ENCODE measurements around the gene KANSL1L. TPM values are rescaled to one million over a fixed set of nuclear protein-coding genes. Genes with fewer than 3 reads are reported as not detected.

The KANSL1L gene
- total RNA-seq, 2 experiments from 2014 or later: 6.7 to 7.0 TPM

DNA sequence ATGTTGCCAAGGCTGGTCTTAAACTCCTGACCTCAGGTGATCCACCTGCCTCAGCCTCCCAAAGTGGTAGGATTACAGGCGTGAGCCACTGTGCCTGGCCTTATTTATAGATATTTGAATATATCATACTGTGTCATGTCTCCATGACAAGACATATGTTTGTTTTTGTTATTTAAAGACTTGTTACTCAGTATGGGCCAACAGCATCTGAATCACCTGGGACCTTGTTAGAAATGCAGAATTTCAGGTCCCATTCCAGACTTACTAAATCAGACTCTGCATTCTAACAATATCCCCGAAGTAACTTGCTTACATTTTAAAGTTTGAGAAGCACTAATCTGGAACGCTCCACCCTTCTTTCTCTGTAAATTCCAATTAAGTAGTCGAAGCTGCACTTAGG is 135.5 kb downstream of the KANSL1L start:
- Mint-ChIP-seq H3K9me3 (peaks cover 2% of the 10 kb centered on the region), H3K4me1 (ENCODE audit: low read depth) (no peaks in the 10 kb centered on the region), H3K4me3 (no peak overlapping the region), H3K36me3 (ENCODE audit: low read depth) (no peaks in the 10 kb centered on the region), H3K27ac (no peak overlapping the region), H3K27me3 (no peaks in the 10 kb centered on the region)
- POLR2A ChIA-PET: no interaction called here
- TF ChIP-seq, protein P1, sequence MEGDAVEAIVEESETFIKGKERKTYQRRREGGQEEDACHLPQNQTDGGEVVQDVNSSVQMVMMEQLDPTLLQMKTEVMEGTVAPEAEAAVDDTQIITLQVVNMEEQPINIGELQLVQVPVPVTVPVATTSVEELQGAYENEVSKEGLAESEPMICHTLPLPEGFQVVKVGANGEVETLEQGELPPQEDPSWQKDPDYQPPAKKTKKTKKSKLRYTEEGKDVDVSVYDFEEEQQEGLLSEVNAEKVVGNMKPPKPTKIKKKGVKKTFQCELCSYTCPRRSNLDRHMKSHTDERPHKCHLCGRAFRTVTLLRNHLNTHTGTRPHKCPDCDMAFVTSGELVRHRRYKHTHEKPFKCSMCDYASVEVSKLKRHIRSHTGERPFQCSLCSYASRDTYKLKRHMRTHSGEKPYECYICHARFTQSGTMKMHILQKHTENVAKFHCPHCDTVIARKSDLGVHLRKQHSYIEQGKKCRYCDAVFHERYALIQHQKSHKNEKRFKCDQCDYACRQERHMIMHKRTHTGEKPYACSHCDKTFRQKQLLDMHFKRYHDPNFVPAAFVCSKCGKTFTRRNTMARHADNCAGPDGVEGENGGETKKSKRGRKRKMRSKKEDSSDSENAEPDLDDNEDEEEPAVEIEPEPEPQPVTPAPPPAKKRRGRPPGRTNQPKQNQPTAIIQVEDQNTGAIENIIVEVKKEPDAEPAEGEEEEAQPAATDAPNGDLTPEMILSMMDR (IDR thresholded peaks at IDR 0.05): no peak
- CTCF ChIA-PET: no interaction called here
- H3K27ac ChIP-seq (ENCODE audit: low read depth in 1 of 2, low read length in 2 of 2): no peak overlapping the region
- no peaks in the 10 kb centered on the region for H3K36me3 ChIP-seq (ENCODE audit: insufficient read depth, low read length)
- H3K4me3 ChIP-seq (ENCODE audit: low read length): no peak overlapping the region
- ATAC-seq (ENCODE audit: poor library complexity) (no peak), DNase-seq (no peak)
- no peaks in the 10 kb centered on the region for H3K4me1 ChIP-seq (ENCODE audit: insufficient read depth, low read length)
- H3K9me3 ChIP-seq (ENCODE audit: control insufficient read depth in 1 of 2, insufficient read depth in 1 of 2, low read length in 2 of 2): no peaks in the 10 kb centered on the region
- no peaks in the 10 kb centered on the region for H3K27me3 ChIP-seq (ENCODE audit: control insufficient read depth in 1 of 2, insufficient read depth in 2 of 2, low read length in 2 of 2)
- intact Hi-C loops (cut with DNase I, micrococcal nuclease): no loop called here

DNA sequence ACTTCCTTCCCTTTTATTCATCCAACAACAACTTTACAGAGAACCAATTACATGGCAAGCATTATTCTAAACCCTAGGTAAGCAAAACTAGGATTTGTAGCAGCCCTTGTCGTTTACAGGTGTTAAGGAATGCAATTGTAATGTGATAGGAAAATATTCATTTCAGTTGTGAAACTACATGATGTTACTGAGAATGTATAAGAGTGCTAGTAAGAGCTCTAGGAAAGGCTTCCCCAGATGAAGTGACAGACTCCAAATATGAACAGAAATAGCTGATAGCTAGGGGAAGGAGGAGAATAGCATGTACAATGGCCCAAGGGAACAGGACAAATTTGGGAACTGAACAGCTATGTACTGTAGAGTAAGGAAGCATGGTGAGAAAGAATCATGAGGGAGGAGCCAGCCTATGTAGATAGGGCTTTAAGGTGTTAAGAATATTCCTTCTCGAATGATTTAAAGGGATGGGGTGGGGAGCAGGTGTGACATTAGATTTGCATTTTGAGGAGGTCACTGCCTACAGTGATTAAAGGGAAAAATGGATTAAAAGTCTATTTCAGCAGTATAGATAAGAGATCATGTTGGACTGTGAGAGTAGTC is 137.0 kb downstream of the KANSL1L start:
- no peaks in the 10 kb centered on the region for H3K36me3 ChIP-seq (ENCODE audit: insufficient read depth, low read length)
- no peak overlapping the region for H3K4me3 ChIP-seq (ENCODE audit: low read length)
- no peak for DNase-seq
- no peaks in the 10 kb centered on the region for H3K27me3 Mint-ChIP-seq
- H3K27ac ChIP-seq (ENCODE audit: low read depth in 1 of 2, low read length in 2 of 2): no peak overlapping the region
- no peaks in the 10 kb centered on the region for H3K27me3 ChIP-seq (ENCODE audit: control insufficient read depth in 1 of 2, insufficient read depth in 2 of 2, low read length in 2 of 2)
- peaks cover 2% of the 10 kb centered on the region for H3K9me3 Mint-ChIP-seq
- H3K4me3 Mint-ChIP-seq: no peak overlapping the region
- POLR2A ChIA-PET: no interaction called here
- H3K27ac Mint-ChIP-seq: no peak overlapping the region
- CTCF ChIA-PET: no interaction called here
- H3K4me1 ChIP-seq (ENCODE audit: insufficient read depth, low read length): no peaks in the 10 kb centered on the region
- TF ChIP-seq, protein P1 (IDR thresholded peaks at IDR 0.05): no peak
- intact Hi-C loops (cut with DNase I, micrococcal nuclease): no loop called here
- H3K9me3 ChIP-seq (ENCODE audit: control insufficient read depth in 1 of 2, insufficient read depth in 1 of 2, low read length in 2 of 2): no peaks in the 10 kb centered on the region
- no peaks in the 10 kb centered on the region for H3K4me1 Mint-ChIP-seq (ENCODE audit: low read depth)
- ATAC-seq (ENCODE audit: poor library complexity): no peak
- no peaks in the 10 kb centered on the region for H3K36me3 Mint-ChIP-seq (ENCODE audit: low read depth)

GRCh38 chr2:210028178-210028577 is 143.0 kb downstream of the KANSL1L start:
- TF ChIP-seq, protein P1 (IDR thresholded peaks at IDR 0.05): no peak
- Histone ChIP-seq H3K27me3 (ENCODE audit: control insufficient read depth in 1 of 2, insufficient read depth in 2 of 2, low read length in 2 of 2) (no peaks in the 10 kb centered on the region), H3K4me3 (ENCODE audit: low read length) (no peak overlapping the region), H3K27ac (ENCODE audit: low read depth in 1 of 2, low read length in 2 of 2) (no peak overlapping the region), H3K36me3 (ENCODE audit: insufficient read depth, low read length) (peaks cover 12% of the 10 kb centered on the region), H3K9me3 (ENCODE audit: control insufficient read depth in 1 of 2, insufficient read depth in 1 of 2, low read length in 2 of 2) (no peaks in the 10 kb centered on the region), H3K4me1 (ENCODE audit: insufficient read depth, low read length) (no peaks in the 10 kb centered on the region)
- no peak overlapping the region for H3K4me3 Mint-ChIP-seq
- no peak for DNase-seq
- ATAC-seq (ENCODE audit: poor library complexity): no peak
- no peak overlapping the region for H3K27ac Mint-ChIP-seq
- H3K27me3 Mint-ChIP-seq: no peaks in the 10 kb centered on the region
- no peaks in the 10 kb centered on the region for H3K9me3 Mint-ChIP-seq
- POLR2A ChIA-PET: no interaction called here
- H3K36me3 Mint-ChIP-seq (ENCODE audit: low read depth): peaks cover 37% of the 10 kb centered on the region
- intact Hi-C loops (cut with DNase I, micrococcal nuclease): no loop called here
- no peaks in the 10 kb centered on the region for H3K4me1 Mint-ChIP-seq (ENCODE audit: low read depth)
- CTCF ChIA-PET: interaction anchor here (1.5 kb wide), 1 partner anchor 15 kb away, joined by 3 read pairs; no protein-coding TSS in a partner anchor

Measured in CD4-positive, alpha-beta T cell (primary cell).